GM19324 (cell line): ENCODE data around the gene ZFP37.
A peak's percentile ranks its signal among the peaks of the same experiment; 100 is the strongest.
"Not testable (repeated sequence)": the region's sequence is repeated elsewhere in the genome, so short reads cannot be mapped to it uniquely, and the experiment has no call there.

Experiments
- ATAC-seq: cut with Tn5 transposase; IDR thresholded peaks from one replicate; pipeline ENCODE4 v1.9.1; 2021; ENCODE audit warnings: mild to moderate bottlenecking, moderate library complexity; ENCODE audit not compliant: unreplicated experiment, low FRiP score

Gene ZFP37

GRCh38 chr9:113056191-113057106 lies at the start of gene ZFP37:
TSS of gene ZFP37 (minus strand) at chr9:113056724. CDS start at chr9:113056688, 36 bp downstream.
- ATAC-seq: peak; percentile 98

GRCh38 chr9:113105345-113105744 lies 48.8 kb upstream of the ZFP37 start:
- ATAC-seq: not testable (repeated sequence)

GRCh38 chr9:113095561-113095960 lies 39.0 kb upstream of the ZFP37 start:
- no peak for ATAC-seq

- ATAC-seq: not testable (repeated sequence)
Observed at GRCh38 chr9:113089924-113090323, 33.4 kb upstream of the ZFP37 start.

- ATAC-seq: not testable (repeated sequence)
Observed at GRCh38 chr9:113089143-113089505, 32.6 kb upstream of the ZFP37 start.

GRCh38 chr9:113088456-113089142 lies 32.1 kb upstream of the ZFP37 start:
- not testable (repeated sequence) for ATAC-seq

- not testable (repeated sequence) for ATAC-seq
Observed at GRCh38 chr9:113062932-113063310, 6.4 kb upstream of the ZFP37 start.

GRCh38 chr9:113062256-113062931 lies 5.9 kb upstream of the ZFP37 start:
- not testable (repeated sequence) for ATAC-seq

GRCh38 chr9:113061072-113061850 lies 4.7 kb upstream of the ZFP37 start:
- ATAC-seq: not testable (repeated sequence)

GRCh38 chr9:113059581-113060284 lies 3.2 kb upstream of the ZFP37 start:
- not testable (repeated sequence) for ATAC-seq

GRCh38 chr9:113057193-113057592 lies 669 bp upstream of the ZFP37 start:
- no peak for ATAC-seq

- no peak for ATAC-seq
Observed at GRCh38 chr9:113042884-113043657, 13.5 kb downstream of the ZFP37 start.

- no peak for ATAC-seq
Observed at GRCh38 chr9:113026200-113026599, 30.3 kb downstream of the ZFP37 start.

GRCh38 chr9:113018247-113018646 lies 38.3 kb downstream of the ZFP37 start:
- ATAC-seq: no peak

- no peak for ATAC-seq
Observed at GRCh38 chr9:113012492-113012891, 44.0 kb downstream of the ZFP37 start.

GRCh38 chr9:113011911-113012381 lies 44.6 kb downstream of the ZFP37 start, which contains the start of gene ZNF883:
TSS of gene ZNF883 (minus strand) at chr9:113012192.
- ATAC-seq: no peak

GRCh38 chr9:113005777-113006176 lies 50.7 kb downstream of the ZFP37 start:
- no peak for ATAC-seq

- no peak for ATAC-seq
Observed at GRCh38 chr9:112997236-112997941, 59.1 kb downstream of the ZFP37 start.
